Epithelial cell of prostate (primary cell): ENCODE measurements around the gene LPP.

Source experiments
- DNase-seq: peaks from one replicate; pipeline ENCODE4 v3.0.0-alpha.2; 2011; ENCODE audit warnings: low read depth, low spot score
- H3K27ac ChIP-seq: fragments of 450-650 bp; 2 replicates; pipeline ENCODE4 v1.5.1; 2017; ENCODE audit warnings: mild to moderate bottlenecking

Gene LPP

GRCh38 chr3:188188911-188189310, 35.0 kb downstream of the LPP start:
- DNase-seq: no peak

GRCh38 chr3:188191460-188191859, 37.5 kb downstream of the LPP start:
- H3K27ac ChIP-seq: no peak overlapping the region
- no peak for DNase-seq

More at GRCh38 chr3:188188911-188189310, 35.0 kb downstream of the LPP start:
- no peak overlapping the region for H3K27ac ChIP-seq

GRCh38 chr3:188192034-188192433, 38.1 kb downstream of the LPP start:
- DNase-seq: no peak
- H3K27ac ChIP-seq: no peak overlapping the region

GRCh38 chr3:188194332-188194731, 40.4 kb downstream of the LPP start:
- DNase-seq: no peak
- no peak overlapping the region for H3K27ac ChIP-seq

GRCh38 chr3:188196232-188196990, 42.5 kb downstream of the LPP start:
- H3K27ac ChIP-seq: no peak overlapping the region
- no peak for DNase-seq

GRCh38 chr3:188197388-188197847, 43.5 kb downstream of the LPP start:
- no peak overlapping the region for H3K27ac ChIP-seq
- DNase-seq: no peak

- no peak for DNase-seq
- no peak overlapping the region for H3K27ac ChIP-seq
These were observed 44.0 kb downstream of the LPP start for GRCh38 chr3:188198001-188198400.

GRCh38 chr3:188198760-188199327, 44.9 kb downstream of the LPP start:
- no peak overlapping the region for H3K27ac ChIP-seq
- no peak for DNase-seq

GRCh38 chr3:188199386-188199785, 45.4 kb downstream of the LPP start:
- DNase-seq: no peak
- H3K27ac ChIP-seq: no peak overlapping the region

- no peak for DNase-seq
These were observed 46.5 kb downstream of the LPP start for GRCh38 chr3:188200481-188200880.

GRCh38 chr3:188202358-188203138, 48.6 kb downstream of the LPP start:
- no peak overlapping the region for H3K27ac ChIP-seq
- DNase-seq: no peak

More at GRCh38 chr3:188200481-188200880, 46.5 kb downstream of the LPP start:
- no peak overlapping the region for H3K27ac ChIP-seq

GRCh38 chr3:188204526-188204925, 50.6 kb downstream of the LPP start:
- no peak overlapping the region for H3K27ac ChIP-seq
- DNase-seq: no peak

- no peak overlapping the region for H3K27ac ChIP-seq
- no peak for DNase-seq
These were observed 52.0 kb downstream of the LPP start for GRCh38 chr3:188205992-188206416.

GRCh38 chr3:188206787-188207186, 52.8 kb downstream of the LPP start:
- DNase-seq: no peak
- no peak overlapping the region for H3K27ac ChIP-seq

GRCh38 chr3:188207941-188208515, 54.1 kb downstream of the LPP start:
- no peak for DNase-seq
- no peak overlapping the region for H3K27ac ChIP-seq

GRCh38 chr3:188208516-188208981, 54.6 kb downstream of the LPP start:
- no peak overlapping the region for H3K27ac ChIP-seq
- DNase-seq: no peak

- no peak overlapping the region for H3K27ac ChIP-seq
- DNase-seq: no peak
These were observed 55.1 kb downstream of the LPP start for GRCh38 chr3:188209034-188209433.

- H3K27ac ChIP-seq: no peak overlapping the region
- no peak for DNase-seq
These were observed 55.8 kb downstream of the LPP start for GRCh38 chr3:188209740-188210139.

- H3K27ac ChIP-seq: no peak overlapping the region
- DNase-seq: no peak
These were observed 57.5 kb downstream of the LPP start for GRCh38 chr3:188211476-188211875.

- H3K27ac ChIP-seq: no peak overlapping the region
- DNase-seq: no peak
These were observed 58.5 kb downstream of the LPP start for GRCh38 chr3:188212308-188212969.
